BLaER1 (cell line): ENCODE data around the gene MTR.
A peak's percentile ranks its signal among the peaks of the same experiment; 100 is the strongest.

ENCODE experiments used
- H3K27ac ChIP-seq: shearing (Covaris generic); formaldehyde crosslinking; 2 replicates; pipeline ENCODE4 v1.8.1; 2022
- H3K27me3 ChIP-seq: shearing (Covaris generic); formaldehyde crosslinking; 2 replicates; pipeline ENCODE4 v1.8.1; 2022
- H3K36me3 ChIP-seq: shearing (Covaris generic); formaldehyde crosslinking; 2 replicates; pipeline ENCODE4 v1.8.1; 2022
- H3K4me1 ChIP-seq: shearing (Covaris generic); formaldehyde crosslinking; 2 replicates; pipeline ENCODE4 v1.8.1; 2022
- H3K4me2 ChIP-seq: shearing (Covaris generic); formaldehyde crosslinking; 2 replicates; pipeline ENCODE4 v1.8.1; 2022
- H3K4me3 ChIP-seq: shearing (Covaris generic); formaldehyde crosslinking; 2 replicates; pipeline ENCODE4 v1.8.1; 2022
- H3K9ac ChIP-seq: shearing (Covaris generic); formaldehyde crosslinking; 2 replicates; pipeline ENCODE4 v1.8.1; 2022
- H3K9me3 ChIP-seq: shearing (Covaris generic); formaldehyde crosslinking; 2 replicates; pipeline ENCODE4 v1.8.1; 2022
- H4K20me1 ChIP-seq: shearing (Covaris generic); formaldehyde crosslinking; 2 replicates; pipeline ENCODE4 v1.8.1; 2022
- Cebpa-rat ChIP-seq: shearing (Covaris generic); IDR thresholded peaks from 2 replicates; pipeline ENCODE4 v1.8.1; 2022

Gene MTR

GRCh38 chr1:236795035-236795756 lies at the start of gene MTR:
TSS of gene MTR (plus strand) at chr1:236795292. CDS start at chr1:236795704, 412 bp downstream.
- Histone ChIP-seq H4K20me1 (peaks cover 30% of the 10 kb centered on the region; the same call in 1 of the 2 replicates), H3K9ac (peak within 1 kb of the TSS; percentile 91), H3K4me3 (peak within 1 kb of the TSS; percentile 83), H3K36me3 (peaks cover 10% of the 10 kb centered on the region), H3K4me1 (peaks cover 27% of the 10 kb centered on the region), H3K4me2 (peak within 1 kb of the TSS; percentile 83), H3K27me3 (no peaks in the 10 kb centered on the region), H3K27ac (peak within 1 kb of the TSS; percentile 92), H3K9me3 (no peaks in the 10 kb centered on the region)
- TF ChIP-seq Cebpa-rat = no peak

GRCh38 chr1:236746785-236747184 lies 48.3 kb upstream of the MTR start:
- Histone ChIP-seq H3K9ac (no peak overlapping the region), H3K27me3 (no peaks in the 10 kb centered on the region), H3K4me1 (no peaks in the 10 kb centered on the region), H4K20me1 (no peaks in the 10 kb centered on the region), H3K36me3 (no peaks in the 10 kb centered on the region), H3K9me3 (no peaks in the 10 kb centered on the region), H3K4me3 (no peak overlapping the region), H3K4me2 (no peak overlapping the region), H3K27ac (no peak overlapping the region)
- no peak for TF ChIP-seq Cebpa-rat

GRCh38 chr1:236747311-236747985 lies 47.6 kb upstream of the MTR start:
- Histone ChIP-seq H3K36me3 (no peaks in the 10 kb centered on the region), H3K27me3 (no peaks in the 10 kb centered on the region), H3K4me1 (no peaks in the 10 kb centered on the region)

GRCh38 chr1:236748268-236748870 lies 46.7 kb upstream of the MTR start:
- Histone ChIP-seq H3K27me3 (no peaks in the 10 kb centered on the region), H3K4me3 (no peak overlapping the region), H3K4me2 (no peak overlapping the region), H3K27ac (no peak overlapping the region), H3K36me3 (no peaks in the 10 kb centered on the region), H3K9me3 (no peaks in the 10 kb centered on the region), H3K4me1 (no peaks in the 10 kb centered on the region), H3K9ac (no peak overlapping the region), H4K20me1 (no peaks in the 10 kb centered on the region)
- TF ChIP-seq Cebpa-rat = no peak

More at GRCh38 chr1:236747311-236747985, 47.6 kb upstream of the MTR start:
- no peak for TF ChIP-seq Cebpa-rat
- no peak overlapping the region for H3K4me2 ChIP-seq
- no peak overlapping the region for H3K4me3 ChIP-seq
- no peaks in the 10 kb centered on the region for H3K9me3 ChIP-seq
- H3K27ac ChIP-seq = no peak overlapping the region
- H4K20me1 ChIP-seq = no peaks in the 10 kb centered on the region
- no peak overlapping the region for H3K9ac ChIP-seq

- no peaks in the 10 kb centered on the region for H3K27me3 ChIP-seq
- no peaks in the 10 kb centered on the region for H4K20me1 ChIP-seq
- no peak overlapping the region for H3K4me3 ChIP-seq
- no peaks in the 10 kb centered on the region for H3K36me3 ChIP-seq
- no peak overlapping the region for H3K4me2 ChIP-seq
- H3K27ac ChIP-seq = no peak overlapping the region
- no peak for TF ChIP-seq Cebpa-rat
- no peak overlapping the region for H3K9ac ChIP-seq
- no peaks in the 10 kb centered on the region for H3K4me1 ChIP-seq
- H3K9me3 ChIP-seq = no peaks in the 10 kb centered on the region
Observed at GRCh38 chr1:236750928-236751327, 44.2 kb upstream of the MTR start.

- H3K27me3 ChIP-seq = no peaks in the 10 kb centered on the region
- H4K20me1 ChIP-seq = no peaks in the 10 kb centered on the region
- H3K36me3 ChIP-seq = no peaks in the 10 kb centered on the region
- no peaks in the 10 kb centered on the region for H3K9me3 ChIP-seq
- H3K4me1 ChIP-seq = no peaks in the 10 kb centered on the region
- no peak overlapping the region for H3K27ac ChIP-seq
- H3K9ac ChIP-seq = no peak overlapping the region
- no peak overlapping the region for H3K4me2 ChIP-seq
- TF ChIP-seq Cebpa-rat = no peak
- no peak overlapping the region for H3K4me3 ChIP-seq
Observed at GRCh38 chr1:236751385-236751784, 43.7 kb upstream of the MTR start.

- Histone ChIP-seq H3K36me3 (no peaks in the 10 kb centered on the region), H3K4me1 (no peaks in the 10 kb centered on the region), H3K4me2 (no peak overlapping the region), H3K27ac (no peak overlapping the region), H3K9ac (no peak overlapping the region), H4K20me1 (no peaks in the 10 kb centered on the region), H3K4me3 (no peak overlapping the region), H3K9me3 (no peaks in the 10 kb centered on the region), H3K27me3 (no peaks in the 10 kb centered on the region)
- no peak for TF ChIP-seq Cebpa-rat
Observed at GRCh38 chr1:236751935-236752334, 43.2 kb upstream of the MTR start.

- H3K9ac ChIP-seq = no peak overlapping the region
- H3K27me3 ChIP-seq = no peaks in the 10 kb centered on the region
- no peak overlapping the region for H3K4me2 ChIP-seq
- H3K27ac ChIP-seq = no peak overlapping the region
- no peaks in the 10 kb centered on the region for H3K36me3 ChIP-seq
- no peaks in the 10 kb centered on the region for H3K9me3 ChIP-seq
- TF ChIP-seq Cebpa-rat = no peak
- H3K4me1 ChIP-seq = no peaks in the 10 kb centered on the region
- no peaks in the 10 kb centered on the region for H4K20me1 ChIP-seq
- no peak overlapping the region for H3K4me3 ChIP-seq
Observed at GRCh38 chr1:236753516-236753915, 41.6 kb upstream of the MTR start.

- no peaks in the 10 kb centered on the region for H4K20me1 ChIP-seq
- H3K9ac ChIP-seq = no peak overlapping the region
- H3K36me3 ChIP-seq = no peaks in the 10 kb centered on the region
- no peaks in the 10 kb centered on the region for H3K9me3 ChIP-seq
- no peaks in the 10 kb centered on the region for H3K27me3 ChIP-seq
- H3K4me1 ChIP-seq = no peaks in the 10 kb centered on the region
- no peak for TF ChIP-seq Cebpa-rat
- no peak overlapping the region for H3K27ac ChIP-seq
- no peak overlapping the region for H3K4me3 ChIP-seq
- H3K4me2 ChIP-seq = no peak overlapping the region
Observed at GRCh38 chr1:236753964-236754363, 41.1 kb upstream of the MTR start.
